B cell (primary cell): ENCODE measurements around the gene TCIRG1. TPM values are rescaled to one million over a fixed set of nuclear protein-coding genes. Genes with fewer than 3 reads are reported as not detected.
"Not testable (repeated sequence)": the region's sequence is repeated elsewhere in the genome, so short reads cannot be mapped to it uniquely, and the experiment has no call there.

ENCODE experiments used
- ATAC-seq: fragments of 200-7000 bp; cut with Tn5 transposase; one replicate; pipeline ENCODE4 v1.10.0; 2021; ENCODE audit warnings: low read depth, mild to moderate bottlenecking, moderate number of reproducible peaks, moderate library complexity
- CTCF ChIA-PET: fragments of 350-600 bp; sonication (Branson Sonifier 250); formaldehyde crosslinking; loops from one replicate; lab custom pipeline; 2021; ENCODE audit warnings: antibody characterized with exemption, inconsistent platforms; lab: Charles Lee
- POLR2A ChIA-PET: fragments of 350-600 bp; sonication (Branson Sonifier 250); formaldehyde crosslinking; loops from one replicate; lab custom pipeline; 2021; ENCODE audit warnings: antibody characterized with exemption; lab: Charles Lee
- DNase-seq: peaks from one replicate; pipeline ENCODE4 v3.0.0; 2013
- H2AFZ ChIP-seq: 2 replicates; pipeline ENCODE4 v1.6.1; 2012; ENCODE audit warnings: mild to moderate bottlenecking, low read depth, low read length; ENCODE audit not compliant: insufficient read depth, poor library complexity, severe bottlenecking
- H3K27ac ChIP-seq, 2 donors: 1 replicate in 1 of 2; 2 replicates in 1 of 2; pipeline ENCODE4 v1.5.1; 2012 to 2013; ENCODE audit warnings: low read length in 2 of 2, mild to moderate bottlenecking in 2 of 2, moderate library complexity in 1 of 2
- H3K27me3 ChIP-seq, 4 experiments: fragments of 200-600 bp in 1 of 4; sonication (generic) in 1 of 4; replicated peaks in 1 of 4; 1 replicate in 2 of 4; 2 replicates in 2 of 4; pipeline versions ENCODE4 v1.6.1 to v1.7.0; 2013 to 2016; ENCODE audit warnings: low read length in 3 of 4, mild to moderate bottlenecking in 2 of 4, mixed read lengths in 1 of 4, moderate library complexity in 1 of 4; ENCODE audit not compliant: insufficient read depth in 4 of 4, control insufficient read depth in 3 of 4; ENCODE audit errors: control extremely low read depth in 1 of 4
- H3K36me3 ChIP-seq, 2 experiments: replicated peaks in 1 of 2; 1 replicate in 1 of 2; 2 replicates in 1 of 2; pipeline versions ENCODE4 v1.6.1 to v1.7.1; 2013; ENCODE audit warnings: low read length in 1 of 2; ENCODE audit not compliant: insufficient read depth in 2 of 2, control insufficient read depth in 1 of 2; ENCODE audit errors: control extremely low read depth in 1 of 2, extremely low read depth in 1 of 2
- H3K4me1 ChIP-seq, 2 donors: fragments of 200-600 bp in 1 of 2; sonication (generic) in 1 of 2; 1 replicate in 1 of 2; 2 replicates in 1 of 2; pipeline versions ENCODE4 v1.5.1 to v1.6.1; 2013 to 2017; ENCODE audit warnings: low read length in 2 of 2; ENCODE audit not compliant: control insufficient read depth in 2 of 2, insufficient read depth in 2 of 2
- H3K4me2 ChIP-seq: replicated peaks from 2 replicates; pipeline ENCODE3; 2012; ENCODE audit warnings: mild to moderate bottlenecking, low read depth, low read length; ENCODE audit not compliant: poor library complexity, severe bottlenecking
- H3K4me3 ChIP-seq, 5 experiments: fragments of 200-600 bp in 1 of 5; sonication (generic) in 1 of 5; 1 replicate in 3 of 5; 2 replicates in 2 of 5; pipeline versions ENCODE4 v1.5.1 to v1.7.0; 2011 to 2016; ENCODE audit warnings: low read length in 4 of 5, mild to moderate bottlenecking in 4 of 5, low read depth in 2 of 5, control low read depth in 1 of 5, moderate library complexity in 1 of 5; ENCODE audit not compliant: insufficient read depth in 1 of 5; ENCODE audit errors: control extremely low read depth in 1 of 5, extremely low read depth in 1 of 5
- H3K79me2 ChIP-seq: fragments of 200-600 bp; sonication (generic); one replicate; pipeline ENCODE4 v1.6.0; 2016; ENCODE audit warnings: low read length; ENCODE audit not compliant: control insufficient read depth, insufficient read depth
- H3K9ac ChIP-seq: fragments of 200-600 bp; sonication (generic); 2 replicates; pipeline ENCODE4 v1.6.1; 2017; ENCODE audit warnings: mild to moderate bottlenecking, low read length, moderate library complexity
- H3K9me3 ChIP-seq, 3 donors: one replicate each; pipeline versions ENCODE4 v1.6.1 to v1.7.1; 2013; ENCODE audit warnings: low read length in 2 of 3; ENCODE audit not compliant: control insufficient read depth in 2 of 3, insufficient read depth in 1 of 3; ENCODE audit errors: control extremely low read depth in 1 of 3
- H4K20me1 ChIP-seq: 2 replicates; pipeline ENCODE4 v1.6.0; 2012; ENCODE audit warnings: mild to moderate bottlenecking, low read length; ENCODE audit not compliant: insufficient read depth, control insufficient read depth, poor library complexity, severe bottlenecking
- H3K27ac Mint-ChIP-seq: one replicate; pipeline ENCODE4 v1.8.0; 2021; ENCODE audit warnings: mixed read lengths
- H3K27me3 Mint-ChIP-seq: one replicate; pipeline ENCODE4 v1.8.0; 2021; ENCODE audit warnings: mixed read lengths
- H3K4me1 Mint-ChIP-seq: one replicate; pipeline ENCODE4 v1.8.0; 2021; ENCODE audit warnings: mixed read lengths
- H3K4me3 Mint-ChIP-seq: one replicate; pipeline ENCODE4 v1.8.0; 2021; ENCODE audit warnings: mixed read lengths
- H3K9me3 Mint-ChIP-seq: one replicate; pipeline ENCODE4 v1.8.0; 2022; ENCODE audit warnings: mixed read lengths; ENCODE audit not compliant: insufficient read depth
- CTCF ChIP-seq: fragments of 200-600 bp; IDR thresholded peaks from one replicate; pipeline ENCODE4 v1.8.0; 2022; ENCODE audit warnings: antibody characterized with exemption, mild to moderate bottlenecking
- EZH2 ChIP-seq: IDR thresholded peaks from 2 replicates; pipeline ENCODE4 v1.6.1; 2012; ENCODE audit warnings: borderline replicate concordance, low read depth, mild to moderate bottlenecking, moderate library complexity, low read length; ENCODE audit not compliant: insufficient read depth, poor library complexity, severe bottlenecking
- WGBS: methylation state at CpG from one replicate; pipeline ENCODE4 v1.1.5; 2013; ENCODE audit warnings: missing lambda C conversion rate; ENCODE audit not compliant: insufficient coverage; 5-methylcytosine and 5-hydroxymethylcytosine counted together
- intact Hi-C: fragments of 100-400 bp; cut with micrococcal nuclease; formaldehyde crosslinking; loops from one replicate; pipeline ENCODE4 v1.10.0; 2022
- polyA plus RNA-seq: library from polyadenylated mRNA; depleted of rRNA; stranded (reverse); fragments of >200 nt; gene quantifications from 2 replicates; pipeline ENCODE4 v1.2.3, GENCODE V29; 2012
- total RNA-seq, 2 donors: library from RNA; stranded (reverse); fragments of 120-200 nt in 1 of 2; gene quantifications; 1 replicate in 1 of 2; 2 replicates in 1 of 2; pipeline versions ENCODE4 v1.2.3 to v1.2.4, GENCODE V29; 2013 to 2022

The TCIRG1 gene
- total and polyA plus RNA-seq, 2 donors (not counting 1 experiment from before 2014, with no cell fraction given): 305 to 725 TPM

- ATAC-seq (no peak), DNase-seq (no peak)
- H3K4me1 Mint-ChIP-seq: peaks cover 14% of the 10 kb centered on the region
- intact Hi-C loops: no loop called here
- WGBS: 100% methylated on average over 2 of the region's 2 CpGs
- Histone ChIP-seq H2AFZ (no peak overlapping the region), H3K4me3 (no peak overlapping the region), H3K27ac (no peak overlapping the region), H3K36me3 (no peaks in the 10 kb centered on the region), H3K9ac (no peak overlapping the region), H3K4me2 (no peak overlapping the region), H3K9me3 (no peaks in the 10 kb centered on the region), H4K20me1 (no peaks in the 10 kb centered on the region), H3K27me3 (no peaks in the 10 kb centered on the region), H3K4me1 (peaks cover 4 to 10% of the 10 kb centered on the region in 2 donors), H3K79me2 (peaks cover 9% of the 10 kb centered on the region)
- CTCF ChIA-PET: interaction anchor here (0.9 to 1.1 kb wide), 2 partner anchors 19 to 116 kb away, joined by 3 to 4 read pairs; no protein-coding TSS in a partner anchor
- TF ChIP-seq CTCF (no peak), EZH2 (no peak)
- H3K27me3 Mint-ChIP-seq: no peaks in the 10 kb centered on the region
- H3K27ac Mint-ChIP-seq: no peak overlapping the region
- H3K9me3 Mint-ChIP-seq: no peaks in the 10 kb centered on the region
- no peak overlapping the region for H3K4me3 Mint-ChIP-seq
- POLR2A ChIA-PET: no interaction called here
These were observed 53.6 kb downstream of the TCIRG1 start for GRCh38 chr11:68092411-68092810.

GRCh38 chr11:68092946-68093345 is 54.1 kb downstream of the TCIRG1 start:
- intact Hi-C loops, H3K27me3 ChIP-seq, POLR2A ChIA-PET, H3K4me3 ChIP-seq, H2AFZ ChIP-seq, H3K4me3 Mint-ChIP-seq, H3K9ac ChIP-seq, CTCF ChIA-PET, H3K36me3 ChIP-seq, H3K27ac Mint-ChIP-seq, H4K20me1 ChIP-seq, H3K9me3 ChIP-seq, ATAC-seq, H3K27ac ChIP-seq, H3K4me2 ChIP-seq, H3K4me1 ChIP-seq, H3K9me3 Mint-ChIP-seq, DNase-seq, H3K27me3 Mint-ChIP-seq: not testable (repeated sequence)
- H3K4me1 Mint-ChIP-seq: peaks cover 17% of the 10 kb centered on the region
- WGBS: no CpG with 5 or more reads among the region's 3 CpGs
- H3K79me2 ChIP-seq: peaks cover 12% of the 10 kb centered on the region
